Fibroblast of skin of abdomen (primary cell): ENCODE measurements around the gene RSPO1.
A peak's percentile ranks its signal among the peaks of the same experiment; 100 is the strongest.
"Not testable (repeated sequence)": the region's sequence is repeated elsewhere in the genome, so short reads cannot be mapped to it uniquely, and the experiment has no call there.

ENCODE experiments used
- DNase-seq: peaks from one replicate; pipeline ENCODE4 v3.0.0-alpha.2; 2013

The RSPO1 gene

DNA sequence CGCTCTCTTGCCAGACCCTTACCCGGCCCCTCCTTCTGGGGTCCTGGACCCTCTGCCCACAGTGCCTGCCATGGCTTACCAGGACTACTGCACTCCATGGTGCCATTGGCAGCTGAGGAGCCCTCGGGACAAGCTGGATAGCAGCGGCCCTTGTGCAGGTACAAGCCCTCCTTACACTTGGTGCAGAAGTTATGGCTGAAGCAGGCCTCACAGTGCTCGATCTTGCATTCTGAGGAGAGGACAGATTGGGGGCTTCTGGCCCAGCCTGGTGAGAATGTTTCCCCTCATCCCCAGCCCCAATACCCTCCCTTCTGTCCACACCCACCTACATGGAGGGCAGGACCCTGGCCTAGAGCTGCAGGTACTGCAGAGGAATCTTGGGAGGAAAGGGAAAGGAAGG lies 20.6 kb downstream of the RSPO1 start:
- no peak for DNase-seq

DNA sequence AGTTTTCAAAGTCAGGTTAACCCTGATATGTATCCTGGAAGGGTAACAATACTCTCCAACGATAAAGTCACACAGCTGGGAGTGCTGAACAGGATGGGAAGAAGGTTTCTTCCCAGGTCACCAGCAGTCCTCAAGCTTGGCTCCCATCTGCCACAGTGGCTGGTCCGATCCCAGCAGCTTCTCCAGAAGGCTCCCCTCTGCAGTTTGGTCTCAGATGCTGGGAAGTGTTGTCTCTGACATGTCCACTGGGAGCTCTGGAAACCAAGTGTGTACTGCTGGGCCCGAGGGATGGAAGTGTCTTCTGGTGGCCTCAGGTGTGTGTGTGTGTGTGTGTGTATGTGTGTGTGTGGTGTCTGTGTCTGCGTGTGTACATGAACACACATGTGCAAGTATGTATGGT lies 22.5 kb downstream of the RSPO1 start:
- DNase-seq = no peak

DNA sequence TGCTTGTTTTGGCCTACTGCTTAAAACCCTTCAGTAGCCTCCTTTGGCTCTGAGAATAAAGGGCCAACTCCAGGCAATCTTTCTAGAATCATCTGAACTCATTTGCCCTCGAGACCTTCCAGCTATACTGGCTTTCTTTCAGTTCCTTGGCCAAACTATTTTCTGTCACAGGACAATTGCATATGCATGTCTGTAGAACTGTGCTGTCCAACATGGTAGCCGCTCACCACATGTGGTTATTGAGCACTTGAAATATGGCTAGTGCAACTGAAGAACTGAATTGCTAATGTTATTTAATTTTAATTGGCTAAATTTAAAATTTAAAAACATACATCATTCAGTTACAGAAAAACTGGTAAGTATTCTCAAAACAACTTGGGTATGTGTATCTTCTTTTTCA lies 24.7 kb downstream of the RSPO1 start:
- no peak for DNase-seq

DNA sequence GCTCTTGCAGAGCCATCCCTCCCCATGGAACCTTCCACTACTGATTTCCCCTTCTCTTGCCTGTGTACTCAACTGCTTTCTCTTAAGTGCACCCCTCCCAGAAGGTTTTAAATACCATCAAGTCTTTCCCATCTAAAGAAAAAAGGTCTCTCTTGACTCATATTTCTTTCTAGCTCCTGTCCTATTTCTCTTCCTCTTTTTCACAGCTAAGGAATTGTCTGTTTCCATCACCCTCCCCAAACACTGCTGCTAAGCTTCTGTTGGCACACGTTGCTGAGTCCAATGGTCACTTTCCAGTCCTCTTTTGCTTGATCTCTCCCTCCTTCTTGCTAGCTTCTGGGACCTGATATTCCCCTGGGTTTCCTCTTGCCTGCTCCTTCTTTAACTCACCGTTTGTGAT lies 25.7 kb downstream of the RSPO1 start:
- DNase-seq = no peak

DNA sequence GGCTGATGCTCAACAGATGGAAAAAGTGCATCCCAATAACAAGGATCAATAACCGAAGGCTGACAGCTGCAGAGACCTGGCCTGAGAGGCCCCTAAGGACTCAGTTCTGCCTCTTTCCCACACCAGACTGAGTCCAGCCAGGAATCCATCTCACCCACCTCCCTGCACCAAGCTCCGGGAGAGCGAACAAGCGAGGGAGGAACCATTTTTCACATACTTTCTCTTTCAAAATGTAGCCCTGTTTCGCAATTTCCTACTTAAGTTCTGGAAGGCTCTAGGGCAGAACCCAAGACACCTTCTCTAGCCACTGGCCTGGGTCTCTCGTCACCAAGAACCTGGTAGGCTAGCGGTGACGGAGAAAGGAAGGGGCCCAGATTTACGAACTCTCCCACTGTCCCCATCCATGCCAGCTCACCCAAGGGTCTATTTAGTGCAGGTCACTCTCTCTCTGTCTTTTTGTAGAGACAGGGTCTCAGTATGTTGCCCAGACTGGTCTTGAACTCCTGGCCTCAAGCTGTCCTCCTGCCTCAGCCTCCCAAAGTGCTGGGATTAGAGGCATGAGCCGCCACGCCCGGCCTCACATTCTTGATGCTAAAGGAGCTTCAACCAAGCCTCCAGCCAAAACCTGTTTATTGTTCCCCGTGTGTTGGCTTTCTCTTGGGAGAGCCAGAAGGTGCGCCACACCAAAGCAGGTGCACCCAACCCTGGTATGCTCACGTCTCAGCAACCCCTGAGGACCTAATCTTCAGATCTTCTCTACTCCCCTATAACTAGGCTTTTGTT lies 28.0 kb downstream of the RSPO1 start:
- DNase-seq = peak; percentile 16

DNA sequence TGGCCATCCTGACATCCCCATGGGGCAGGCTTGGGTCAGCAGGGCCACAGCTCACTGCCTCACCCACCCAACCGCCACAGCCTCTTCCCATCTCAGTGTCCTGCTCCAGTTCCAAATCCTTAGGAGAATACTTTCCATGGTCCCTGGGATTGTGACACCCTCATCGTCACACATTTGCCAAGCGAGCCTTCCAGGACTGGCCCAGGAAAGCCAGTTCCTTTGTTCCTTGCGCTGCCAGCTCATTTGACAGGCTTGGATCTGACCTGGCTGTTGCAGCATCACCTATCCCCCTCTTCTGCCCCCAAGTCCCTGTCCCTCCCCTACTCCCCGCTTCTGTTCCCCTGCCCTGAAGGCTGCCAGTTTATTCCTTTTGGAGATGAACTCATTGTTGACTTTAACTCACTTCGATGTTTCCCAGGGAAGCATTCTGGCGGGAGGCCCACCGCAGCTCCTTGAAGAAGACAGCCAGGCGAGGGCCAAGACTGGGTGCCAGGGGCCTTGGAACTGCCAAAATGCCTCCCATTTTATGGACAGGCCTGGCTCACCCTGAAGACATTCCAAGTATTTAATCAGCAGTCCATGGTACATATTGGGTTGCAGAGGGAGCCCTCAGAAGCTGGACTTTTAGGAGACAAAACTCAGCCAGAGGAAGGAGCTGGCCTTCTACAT lies 28.8 kb downstream of the RSPO1 start:
- DNase-seq = no peak

DNA sequence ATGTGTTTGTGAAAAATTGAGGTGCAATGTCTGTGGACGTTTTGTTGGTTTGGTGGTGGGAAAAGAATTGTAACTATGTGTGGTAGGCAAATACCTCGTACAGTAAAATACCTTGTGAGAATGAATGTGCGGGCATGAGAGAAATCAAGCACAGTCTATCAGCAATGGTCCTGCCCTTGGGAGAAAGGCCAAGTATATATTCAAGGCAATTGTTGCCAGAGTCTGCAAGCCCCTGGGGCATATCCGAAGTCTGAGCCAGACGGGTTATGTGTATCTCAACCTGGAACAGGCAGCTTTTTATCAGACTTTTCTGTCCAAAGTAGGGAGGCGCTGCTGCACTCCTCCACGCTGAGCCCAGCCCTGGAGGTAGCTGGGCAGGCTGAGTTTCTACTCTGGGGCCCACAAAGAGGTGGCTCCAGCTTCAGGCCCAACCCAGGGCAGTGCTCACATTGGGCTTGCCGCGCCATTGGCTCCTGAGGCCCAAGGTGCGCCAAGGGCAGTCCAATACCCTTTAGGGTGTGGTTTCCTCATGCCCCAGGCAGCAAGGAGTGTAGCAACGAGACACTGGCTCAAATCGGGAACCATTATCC lies 29.5 kb downstream of the RSPO1 start:
- no peak for DNase-seq

DNA sequence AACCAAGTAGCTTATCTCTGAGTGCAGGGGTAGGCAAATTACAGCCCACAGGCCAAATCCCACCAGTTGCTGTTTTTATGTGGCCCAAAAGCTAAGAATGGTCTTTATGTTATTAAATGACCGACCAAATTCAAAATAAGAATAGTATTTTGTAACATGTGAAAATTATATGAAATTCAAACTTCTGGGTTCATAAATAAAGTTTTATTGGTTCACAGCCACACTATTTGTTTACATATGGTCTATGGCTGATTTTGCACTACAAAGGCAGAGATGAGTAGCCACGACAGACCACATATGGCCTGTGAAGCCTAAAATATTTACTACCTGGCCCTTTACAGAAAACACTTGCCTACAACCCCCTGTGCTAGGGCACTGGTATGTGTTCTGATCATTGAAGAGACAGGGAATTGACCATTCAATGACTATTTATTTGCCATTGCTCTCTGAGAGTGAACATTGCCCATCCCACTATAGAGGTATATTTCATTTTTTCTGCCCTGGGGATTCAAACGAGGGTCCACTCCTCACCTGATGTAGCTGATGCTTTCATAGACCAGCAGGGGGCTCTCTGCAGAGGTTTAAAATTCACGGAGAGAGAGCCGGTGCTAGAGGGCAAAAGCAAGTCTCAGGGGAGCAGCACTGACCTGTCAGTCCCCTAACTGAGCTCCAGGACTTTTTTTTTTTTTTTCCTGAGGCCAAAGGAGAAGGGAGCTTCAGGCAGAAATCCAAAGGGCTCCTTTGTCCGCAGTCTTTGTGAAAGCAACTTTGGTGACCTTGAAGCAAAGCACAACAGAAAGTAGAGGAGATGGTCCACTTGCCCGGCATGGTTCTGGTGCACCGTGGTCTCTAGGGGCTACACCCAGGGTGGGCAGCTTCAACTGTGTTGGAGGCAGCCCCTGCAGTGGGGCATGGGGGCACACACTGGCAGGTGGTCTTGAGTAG lies 31.7 kb downstream of the RSPO1 start:
- DNase-seq = no peak

DNA sequence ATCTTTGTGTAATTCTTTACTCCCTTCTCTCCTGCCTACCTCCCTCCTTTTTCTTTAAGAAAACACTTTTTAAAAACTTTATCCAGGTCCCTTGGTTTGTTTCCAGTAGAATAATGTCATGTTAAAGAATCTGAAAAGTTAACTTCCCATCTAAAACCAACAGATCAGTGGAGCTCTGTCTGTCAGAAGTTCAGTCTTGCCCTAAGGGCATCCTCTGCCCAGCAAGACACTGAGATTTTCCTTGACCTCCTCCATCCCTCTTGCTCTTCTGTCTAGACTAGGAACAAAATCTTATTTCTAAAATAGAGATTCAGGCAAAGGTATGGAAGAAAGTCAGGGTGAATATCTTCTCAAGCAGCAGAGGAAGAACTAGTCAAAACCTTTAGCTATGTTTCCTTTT lies 33.3 kb downstream of the RSPO1 start:
- no peak for DNase-seq

DNA sequence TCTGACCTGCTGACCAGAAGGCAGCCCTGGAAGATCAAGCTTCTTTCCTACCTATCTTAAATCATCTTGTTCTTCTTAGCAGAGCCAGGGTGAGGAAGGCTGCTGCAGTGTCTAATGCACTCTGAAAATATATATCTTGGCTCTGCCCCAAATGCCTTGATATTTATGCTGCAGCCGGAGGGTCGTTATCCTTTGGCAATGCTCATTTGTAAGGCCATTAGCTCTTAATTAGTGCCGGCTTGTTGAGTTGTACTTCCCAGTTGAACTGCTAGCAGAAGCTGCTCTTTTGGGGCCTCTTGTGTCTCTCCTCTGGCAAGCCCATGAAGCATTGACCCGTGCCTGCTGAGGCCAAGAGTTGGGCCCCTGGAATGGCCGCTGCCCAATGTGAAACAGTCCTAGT lies 34.8 kb downstream of the RSPO1 start:
- DNase-seq = no peak

DNA sequence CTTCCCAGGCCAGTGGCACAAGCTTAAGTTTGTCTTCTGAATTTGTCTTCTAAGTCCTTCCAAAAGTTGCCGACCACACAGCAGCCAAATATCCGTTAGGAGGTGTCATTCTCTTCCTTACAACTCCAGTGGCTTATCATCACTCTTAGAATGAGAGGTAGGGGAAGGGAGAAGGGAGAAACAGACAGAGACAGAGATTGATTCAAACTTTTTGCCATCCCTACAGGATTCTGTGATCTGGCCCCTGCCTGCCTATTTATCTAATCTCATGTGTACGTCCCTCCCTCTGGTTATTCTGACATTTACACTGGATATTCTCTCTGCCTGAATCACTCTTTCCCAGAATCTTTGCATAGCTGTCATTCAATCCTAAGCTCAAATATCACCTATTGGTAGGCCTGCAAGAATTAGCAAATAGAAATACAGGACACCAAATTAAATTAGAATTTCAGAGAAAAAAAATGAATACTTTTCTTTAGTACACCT lies 38.5 kb downstream of the RSPO1 start:
- DNase-seq = no peak

DNA sequence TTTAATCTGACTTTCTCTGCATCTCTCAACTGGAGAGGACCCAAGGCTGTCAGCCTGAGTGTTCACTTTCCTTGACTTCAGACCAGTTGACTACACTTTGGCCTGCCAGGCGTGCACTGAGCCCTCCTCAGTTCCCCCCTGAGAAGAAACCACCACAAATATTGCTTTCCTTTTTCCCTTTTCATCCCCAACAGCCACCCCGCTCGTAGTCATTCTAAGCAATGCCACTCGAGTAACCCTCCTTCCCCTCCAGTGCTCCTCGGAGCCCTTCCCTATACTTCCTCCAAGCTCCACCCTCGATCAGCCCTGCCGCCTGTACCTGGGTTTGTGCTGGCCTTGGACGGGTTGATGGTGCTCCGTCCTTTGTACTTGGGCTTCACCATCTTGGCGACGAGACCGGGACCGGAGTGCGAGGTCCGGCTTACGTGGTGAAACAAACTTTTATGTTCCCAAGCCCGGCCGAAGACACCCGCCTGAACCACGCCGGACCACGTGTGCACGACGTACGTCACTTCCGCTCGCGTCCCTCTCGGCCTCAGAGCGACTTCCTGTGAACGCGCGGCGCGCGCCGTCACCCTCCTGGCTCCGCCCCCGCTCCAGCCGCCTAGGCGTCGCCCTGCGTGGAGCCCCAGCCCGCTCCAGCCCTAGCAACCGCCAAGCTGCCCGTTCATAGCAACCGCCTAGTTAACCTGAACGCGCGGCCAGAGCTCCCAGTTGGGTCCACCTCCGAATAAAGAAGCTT lies 39.1 kb downstream of the RSPO1 start, which contains the start of gene GNL2:
Gene GNL2 (minus strand): TSS at position 498 of the 742 bp plus-strand sequence. CDS start 115 bp downstream, at position 383.
- peak; percentile 95 for DNase-seq

DNA sequence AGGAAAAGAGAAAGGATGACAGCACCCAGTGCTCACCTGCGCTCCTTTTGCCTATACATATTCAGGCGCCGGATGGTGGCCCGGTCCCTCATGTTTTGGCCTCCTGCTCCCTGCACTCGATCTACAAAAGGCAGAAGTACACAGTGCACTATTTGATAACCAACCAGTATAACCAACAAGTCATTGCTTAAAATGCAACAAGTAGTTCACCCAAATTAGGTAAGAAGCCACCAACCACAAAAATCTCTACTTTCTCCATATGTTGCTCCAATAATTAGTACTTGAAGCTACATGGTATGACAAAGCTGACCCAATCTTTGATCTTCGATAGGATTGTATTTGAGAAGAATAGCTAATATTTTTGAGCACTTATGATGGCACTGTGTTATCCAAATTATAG lies 41.0 kb downstream of the RSPO1 start:
- no peak for DNase-seq

DNA sequence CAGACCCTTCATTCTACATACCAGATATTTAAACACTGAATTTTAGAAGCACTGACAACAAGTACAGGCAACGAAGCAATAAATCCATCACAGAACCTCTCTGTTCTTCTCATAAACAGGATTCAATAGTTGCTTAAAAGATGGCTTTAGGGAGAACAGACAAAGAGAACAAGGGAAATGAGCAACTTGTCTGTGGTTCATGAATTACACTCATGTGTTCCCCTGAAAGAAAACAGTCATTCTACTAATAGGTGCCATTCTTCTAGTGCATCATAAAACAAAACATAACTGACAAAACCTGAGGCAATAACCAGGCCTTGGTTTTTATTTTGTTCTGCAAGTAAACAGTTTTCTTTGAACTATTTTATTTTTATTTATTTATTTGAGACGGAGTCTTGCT lies 45.8 kb downstream of the RSPO1 start:
- DNase-seq = no peak

DNA sequence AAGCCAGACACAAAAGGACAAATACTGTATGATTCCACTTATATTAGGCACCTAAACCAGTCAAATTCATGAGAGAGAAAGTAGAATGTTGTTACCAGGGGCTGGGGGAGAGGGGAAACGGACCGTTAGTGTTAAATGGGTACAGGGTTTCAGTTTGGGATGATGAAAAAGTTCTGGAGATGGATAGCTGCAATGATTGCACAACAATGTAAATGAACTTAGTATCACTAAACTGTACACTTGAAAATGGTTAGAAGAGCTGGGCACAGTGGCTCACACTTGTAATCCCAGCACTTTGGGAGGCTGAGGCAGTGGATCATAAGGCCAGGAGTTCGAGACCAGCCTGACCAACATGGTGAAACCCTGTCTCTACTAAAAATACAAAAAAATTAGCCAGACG lies 50.1 kb downstream of the RSPO1 start:
- not testable (repeated sequence) for DNase-seq

DNA sequence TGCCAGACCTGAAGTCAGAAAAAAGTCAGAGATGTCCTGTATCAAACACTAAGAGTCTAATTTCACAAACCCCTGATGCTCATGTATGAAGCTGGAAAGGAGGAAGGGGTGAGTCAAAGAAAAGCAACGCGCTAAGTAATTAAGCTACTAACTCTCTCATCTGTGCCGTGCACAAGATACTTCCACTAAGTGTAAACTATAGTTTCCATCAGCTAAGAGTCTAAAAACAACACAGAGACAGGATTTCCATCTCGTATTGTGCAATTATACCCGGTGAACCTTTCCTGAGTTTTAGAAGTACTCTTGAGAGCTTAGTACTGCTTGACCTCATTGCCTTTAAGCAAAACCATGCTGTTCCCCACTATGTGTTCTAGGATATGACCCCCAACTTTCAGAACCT lies 59.0 kb downstream of the RSPO1 start:
- peak; percentile 28 for DNase-seq

DNA sequence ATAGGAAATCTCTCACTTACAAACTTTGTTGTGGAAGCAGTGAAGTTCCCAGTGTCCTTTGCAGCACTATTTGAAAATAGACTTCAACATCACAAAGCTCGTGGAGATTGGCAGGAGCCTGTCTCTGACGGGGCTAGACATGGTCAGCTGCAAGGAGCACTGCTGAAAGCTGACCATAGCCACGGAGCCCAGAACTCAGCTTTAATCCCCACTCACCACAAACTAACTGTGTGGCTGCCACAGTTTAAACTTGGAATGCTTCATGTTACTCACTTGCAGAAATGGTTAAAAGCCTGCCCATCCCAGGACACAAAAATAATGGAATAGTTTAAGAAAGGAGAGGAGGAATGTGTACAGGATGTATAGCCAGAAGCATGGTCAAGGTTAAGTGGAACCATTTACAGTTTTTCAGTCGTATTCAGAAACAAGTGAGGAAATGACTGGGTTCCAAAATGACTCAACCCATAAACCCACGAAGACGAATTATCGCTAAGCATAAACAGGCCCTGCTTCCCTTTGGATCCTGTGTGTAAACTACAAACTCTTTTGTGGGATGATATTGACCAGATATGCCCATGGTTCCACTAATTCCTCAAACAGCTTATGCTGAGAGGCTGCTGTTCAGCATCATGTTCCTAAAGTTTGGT lies 59.7 kb downstream of the RSPO1 start:
- peak; percentile 89 for DNase-seq

DNA sequence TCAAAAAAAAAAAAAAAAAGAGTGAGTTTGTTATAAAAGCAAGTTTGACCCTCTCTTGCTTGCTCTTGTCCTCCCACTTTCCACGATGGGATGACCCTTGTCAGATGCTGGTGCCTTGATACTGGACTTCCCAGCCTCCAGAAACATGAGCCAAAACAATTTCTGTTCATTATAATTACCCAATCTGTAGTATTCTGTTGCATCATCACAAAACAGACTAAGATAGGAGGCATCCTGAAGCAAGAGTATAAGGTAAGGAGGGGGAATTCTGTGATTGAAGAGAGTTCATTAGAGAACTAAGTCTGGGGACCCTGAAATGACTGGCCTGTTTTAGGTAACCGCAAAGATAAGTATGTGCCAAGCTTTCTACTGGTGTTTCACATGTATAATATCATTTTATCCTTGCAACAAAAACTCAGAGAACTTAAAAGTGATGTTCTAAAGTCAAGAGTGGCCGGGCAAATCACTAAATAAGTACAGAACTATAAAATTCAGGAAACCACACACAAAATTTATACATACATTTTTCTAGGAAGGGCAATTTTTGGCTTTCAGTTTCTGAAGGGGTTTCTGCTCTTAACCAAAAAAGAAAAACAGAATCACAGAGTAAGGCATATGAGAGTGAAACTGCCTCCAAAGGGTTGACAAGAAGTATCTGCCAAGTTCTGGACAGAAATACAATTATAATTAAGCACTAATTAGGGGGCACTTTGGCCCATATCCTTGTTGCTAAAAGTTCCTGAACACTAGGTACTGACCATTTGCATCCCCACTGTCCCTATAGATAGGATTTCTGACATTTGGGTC lies 64.0 kb downstream of the RSPO1 start:
- DNase-seq = no peak

DNA sequence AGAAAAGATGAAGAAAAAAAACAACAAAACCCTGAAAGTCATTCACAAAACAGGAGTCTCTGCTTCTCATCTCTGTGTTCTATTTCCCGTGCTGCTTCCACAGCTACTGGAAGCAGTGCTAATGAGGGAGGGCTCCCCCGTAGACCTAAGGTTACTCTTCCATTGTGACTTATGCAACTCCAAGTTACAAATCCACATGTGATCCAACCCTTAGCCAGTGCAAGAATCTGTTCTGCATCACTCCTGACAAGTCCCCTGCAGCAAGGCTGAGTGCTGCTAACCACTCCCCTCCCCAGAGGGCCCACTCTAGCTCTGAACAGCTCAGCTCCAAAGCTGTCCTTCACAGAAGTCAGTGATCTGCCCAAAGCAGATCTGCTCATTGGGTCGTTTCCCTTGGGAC lies 67.7 kb downstream of the RSPO1 start:
- DNase-seq = no peak

DNA sequence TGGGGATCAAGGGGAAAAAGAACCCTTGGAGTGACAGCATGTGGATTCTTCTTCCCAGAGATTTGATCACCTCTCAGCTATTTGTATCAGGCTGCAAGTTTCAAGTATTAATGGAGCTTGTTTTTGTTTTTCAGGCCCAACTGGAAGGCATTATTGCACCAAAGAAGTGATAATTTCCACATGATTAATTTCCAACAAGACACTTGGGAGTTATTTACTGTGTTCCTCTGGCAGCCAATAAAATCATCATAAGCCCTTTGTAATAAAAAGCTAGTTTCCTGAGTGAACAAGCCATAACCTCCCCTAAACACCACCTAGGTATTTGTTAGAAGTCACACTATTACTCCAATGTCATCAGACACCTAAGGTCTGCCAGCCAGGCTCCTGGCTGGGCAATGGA lies 69.8 kb downstream of the RSPO1 start:
- DNase-seq = no peak
